Nephron progenitor cell (in vitro differentiated cells): ENCODE measurements around the gene LIPC.

Source experiments
- DNase-seq: peaks from one replicate; pipeline ENCODE4 v3.0.0; 2021
- H3K27ac Mint-ChIP-seq: 2 replicates; pipeline ENCODE4 v1.8.0; 2021; ENCODE audit warnings: mild to moderate bottlenecking, moderate library complexity, mixed read lengths
- H3K27me3 Mint-ChIP-seq: 2 replicates; pipeline ENCODE4 v1.8.0; 2021; ENCODE audit warnings: mild to moderate bottlenecking, low read depth, mixed read lengths; ENCODE audit not compliant: poor library complexity
- H3K36me3 Mint-ChIP-seq: 2 replicates; pipeline ENCODE4 v1.8.0; 2021; ENCODE audit warnings: low read depth, mixed read lengths
- H3K4me1 Mint-ChIP-seq: 2 replicates; pipeline ENCODE4 v1.8.0; 2021; ENCODE audit warnings: mixed read lengths
- H3K4me3 Mint-ChIP-seq: 2 replicates; pipeline ENCODE4 v1.8.0; 2021; ENCODE audit warnings: mild to moderate bottlenecking, moderate library complexity, mixed read lengths
- H3K9me3 Mint-ChIP-seq: 2 replicates; pipeline ENCODE4 v1.8.0; 2021; ENCODE audit warnings: mild to moderate bottlenecking, moderate library complexity, mixed read lengths
- CTCF ChIP-seq: fragments of 200-600 bp; sonication (generic); IDR thresholded peaks from 2 replicates; pipeline ENCODE4 v1.5.0; 2021; ENCODE audit warnings: antibody characterized with exemption

The LIPC gene

DNA sequence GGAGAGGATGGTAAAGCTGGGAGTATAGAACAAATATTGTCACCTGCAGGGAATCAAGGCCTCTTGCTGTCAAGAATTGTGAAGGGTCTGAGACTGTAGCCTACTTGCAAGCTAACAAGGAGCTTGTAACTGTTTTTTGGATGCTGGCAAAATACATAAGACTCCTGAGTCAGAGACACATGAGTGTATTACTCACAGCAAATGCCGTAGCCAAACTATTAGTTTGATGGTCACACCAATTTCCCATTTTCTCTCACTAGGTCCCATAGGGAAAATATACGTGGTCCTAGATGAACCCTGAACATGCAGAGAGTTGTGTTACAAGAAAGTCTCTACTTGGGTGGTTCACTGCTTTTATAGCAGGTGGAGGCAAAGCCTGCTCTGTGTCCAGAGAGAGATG is 44.7 kb upstream of the LIPC start:
- no peak for DNase-seq
- no peak overlapping the region for H3K27ac Mint-ChIP-seq
- no peaks in the 10 kb centered on the region for H3K36me3 Mint-ChIP-seq
- no peaks in the 10 kb centered on the region for H3K9me3 Mint-ChIP-seq
- peaks cover 8% of the 10 kb centered on the region for H3K27me3 Mint-ChIP-seq
- no peak overlapping the region for H3K4me3 Mint-ChIP-seq
- no peak for TF ChIP-seq CTCF
- H3K4me1 Mint-ChIP-seq: peaks cover 46% of the 10 kb centered on the region

DNA sequence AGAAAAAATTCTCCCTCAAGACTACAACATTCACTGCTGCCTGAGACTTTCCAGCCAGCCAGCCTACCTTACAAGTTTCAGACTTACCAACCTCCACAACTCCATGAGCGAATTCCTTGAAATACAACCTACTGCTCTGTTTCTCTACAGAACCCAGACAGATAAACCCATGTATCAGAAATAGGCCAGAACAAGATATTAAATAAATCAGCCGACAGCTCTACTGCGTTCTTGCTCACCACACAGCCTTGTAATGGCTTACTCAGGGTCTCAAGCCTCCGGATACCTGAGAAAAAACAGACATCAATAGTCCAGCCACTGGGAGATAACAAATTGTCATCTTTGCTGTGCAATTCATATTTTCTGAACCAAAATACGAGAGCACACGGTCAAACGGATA is 43.6 kb upstream of the LIPC start:
- H3K4me3 Mint-ChIP-seq: no peak overlapping the region
- no peak for TF ChIP-seq CTCF
- H3K27ac Mint-ChIP-seq: no peak overlapping the region
- H3K27me3 Mint-ChIP-seq: peaks cover 8% of the 10 kb centered on the region
- H3K4me1 Mint-ChIP-seq: peaks cover 46% of the 10 kb centered on the region
- no peak for DNase-seq
- H3K9me3 Mint-ChIP-seq: no peaks in the 10 kb centered on the region
- H3K36me3 Mint-ChIP-seq: no peaks in the 10 kb centered on the region

GRCh38 chr15:58390118-58390517 is 41.7 kb upstream of the LIPC start:
- peaks cover 5% of the 10 kb centered on the region for H3K27me3 Mint-ChIP-seq
- no peaks in the 10 kb centered on the region for H3K9me3 Mint-ChIP-seq
- peaks cover 47% of the 10 kb centered on the region for H3K4me1 Mint-ChIP-seq
- H3K4me3 Mint-ChIP-seq: no peak overlapping the region
- no peak for TF ChIP-seq CTCF
- no peak overlapping the region for H3K27ac Mint-ChIP-seq
- no peak for DNase-seq
- H3K36me3 Mint-ChIP-seq: no peaks in the 10 kb centered on the region

- Mint-ChIP-seq H3K9me3 (no peaks in the 10 kb centered on the region), H3K4me3 (no peak overlapping the region), H3K27ac (no peak overlapping the region), H3K36me3 (no peaks in the 10 kb centered on the region), H3K4me1 (peaks cover 47% of the 10 kb centered on the region), H3K27me3 (peaks cover 10% of the 10 kb centered on the region)
- TF ChIP-seq CTCF: no peak
- no peak for DNase-seq
Observed at GRCh38 chr15:58390655-58391054, 41.1 kb upstream of the LIPC start.

DNA sequence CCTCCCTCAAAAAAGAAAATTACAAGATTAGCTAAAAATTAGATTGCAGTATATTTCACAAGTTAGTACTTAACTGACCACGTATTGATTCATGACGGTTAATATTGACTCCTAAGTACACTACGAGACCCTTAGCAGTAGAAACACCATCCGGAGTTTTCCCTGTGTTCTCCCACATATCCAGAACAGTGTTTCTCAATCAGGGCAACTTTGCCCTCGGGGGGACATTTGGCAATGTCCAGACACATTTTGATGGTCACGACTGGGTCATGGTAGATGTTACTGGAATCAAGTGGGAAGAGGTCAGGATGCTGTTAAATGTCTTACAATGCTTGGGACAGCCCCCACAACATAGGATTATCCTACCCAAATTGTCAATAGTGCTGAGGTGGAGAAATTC is 40.7 kb upstream of the LIPC start:
- Mint-ChIP-seq H3K4me3 (no peak overlapping the region), H3K9me3 (no peaks in the 10 kb centered on the region), H3K27ac (no peak overlapping the region), H3K4me1 (peaks cover 47% of the 10 kb centered on the region), H3K27me3 (peaks cover 10% of the 10 kb centered on the region), H3K36me3 (no peaks in the 10 kb centered on the region)
- TF ChIP-seq CTCF: no peak
- no peak for DNase-seq

DNA sequence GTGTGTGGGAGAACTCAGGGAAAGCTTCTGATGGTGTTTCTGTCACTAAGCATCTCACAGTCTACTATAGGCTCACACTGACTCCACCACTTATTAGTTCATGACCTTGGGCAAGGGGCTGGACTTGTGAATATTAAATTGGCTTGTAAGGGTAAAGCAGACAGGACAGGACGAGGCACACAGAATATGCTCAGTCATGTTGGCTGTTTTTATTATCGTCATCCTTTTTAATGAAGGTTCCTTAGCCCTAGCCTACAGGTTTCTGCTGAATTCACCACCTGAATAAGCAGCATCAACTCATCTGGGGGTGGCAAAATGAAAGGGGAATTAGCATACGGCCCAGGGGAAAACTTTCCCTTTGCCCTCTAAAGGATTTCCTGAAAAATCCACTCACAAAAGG is 39.6 kb upstream of the LIPC start:
- TF ChIP-seq CTCF: no peak
- H3K27ac Mint-ChIP-seq: no peak overlapping the region
- H3K9me3 Mint-ChIP-seq: no peaks in the 10 kb centered on the region
- H3K4me1 Mint-ChIP-seq: peaks cover 53% of the 10 kb centered on the region
- H3K27me3 Mint-ChIP-seq: peaks cover 16% of the 10 kb centered on the region
- no peak overlapping the region for H3K4me3 Mint-ChIP-seq
- DNase-seq: no peak
- H3K36me3 Mint-ChIP-seq: no peaks in the 10 kb centered on the region
